Islet of Langerhans (tissue), 1 donor: Measurements from ENCODE around the gene CCL14.
"Not testable (repeated sequence)": the region's sequence is repeated elsewhere in the genome, so short reads cannot be mapped to it uniquely, and the experiment has no call there.

Experiments used
- FAIRE-seq: peaks from one replicate; lab custom pipeline; 2011; peaks lifted over from hg19 to GRCh38; lab: Jason Lieb, UNC

CCL14 gene

DNA sequence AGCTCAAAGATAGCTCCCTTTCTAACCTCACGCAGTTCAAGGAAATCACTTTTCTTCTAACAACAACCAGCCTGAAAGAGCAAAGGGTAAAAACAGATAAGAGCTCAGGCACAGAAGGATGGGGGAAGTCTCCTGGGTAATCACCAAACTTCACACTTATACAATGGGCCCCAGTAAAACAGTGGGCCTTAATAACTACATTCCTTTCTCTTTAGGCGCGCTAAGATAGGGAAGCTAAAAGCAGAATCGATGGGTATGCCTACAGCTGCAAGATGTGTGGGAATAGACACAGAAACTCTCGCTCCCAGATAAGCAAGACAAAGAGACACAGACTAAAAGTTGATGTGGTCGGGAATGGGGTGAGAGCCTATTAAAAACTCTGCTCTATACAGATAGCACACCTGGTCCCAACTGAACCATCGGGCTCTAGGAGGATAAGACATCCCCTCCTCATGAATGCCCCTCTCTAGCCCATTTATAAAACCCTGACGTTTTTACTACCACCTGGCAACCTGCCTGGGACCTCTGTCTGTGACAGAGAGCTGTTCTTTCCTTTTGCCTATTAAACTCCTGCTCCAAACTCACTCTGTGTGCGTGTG lies 43.8 kb downstream of the CCL14 start:
- no peak for FAIRE-seq

GRCh38 chr17:35938492-35938891 lies 48.0 kb downstream of the CCL14 start:
- FAIRE-seq = not testable (repeated sequence)

DNA sequence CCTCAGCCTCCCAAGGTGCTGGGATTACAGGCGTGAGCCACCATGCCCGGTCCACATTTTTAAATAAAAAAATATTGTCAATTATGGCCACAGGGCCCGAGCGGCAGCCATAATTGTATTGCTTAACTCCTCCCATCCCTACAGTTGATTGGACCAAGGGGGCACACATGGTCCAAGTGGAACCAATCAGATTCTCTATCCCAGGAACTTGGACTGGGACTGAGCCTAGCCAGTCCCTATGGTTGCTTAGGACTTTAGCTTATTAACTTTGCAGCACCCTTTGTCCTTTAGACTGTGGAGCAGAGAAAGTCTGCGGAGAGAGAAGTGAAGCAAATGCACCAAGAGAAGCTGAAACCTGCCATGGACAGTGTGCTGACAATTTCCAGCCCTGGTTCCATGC lies 50.5 kb downstream of the CCL14 start:
- FAIRE-seq = no peak

DNA sequence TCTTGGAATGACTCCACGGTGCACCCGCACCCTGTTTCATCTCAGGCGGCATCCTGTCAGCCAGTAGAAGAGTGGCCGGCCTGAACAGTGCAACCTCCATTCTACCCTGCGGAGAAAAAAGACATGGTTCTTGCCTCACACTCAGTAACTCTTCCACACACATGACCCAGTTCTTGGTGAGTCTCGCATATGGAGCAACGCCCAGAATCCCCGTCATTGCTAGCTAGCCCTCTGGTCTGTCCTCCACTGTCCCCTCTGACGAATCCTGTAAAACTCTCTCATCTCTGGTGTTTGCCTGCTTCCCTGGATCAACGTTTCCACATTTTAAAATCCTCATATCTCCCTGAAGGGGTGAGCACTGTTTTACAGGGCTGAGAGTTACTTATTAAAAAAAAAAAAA lies 51.8 kb downstream of the CCL14 start:
- no peak for FAIRE-seq
